DND-41 (cell line): ENCODE results near the gene DOCK3.

Source experiments
- EZH2 ChIP-seq: IDR thresholded peaks from 3 replicates; pipeline ENCODE4 v1.6.1; 2012; ENCODE audit warnings: borderline replicate concordance, low read depth, mild to moderate bottlenecking, moderate library complexity, low read length, inconsistent platforms; ENCODE audit not compliant: severe bottlenecking
- TF ChIP-seq, protein P1 (sequence below): IDR thresholded peaks from 2 replicates; pipeline ENCODE4 v1.5.1; 2012; ENCODE audit warnings: borderline replicate concordance, low read length, moderate library complexity, mild to moderate bottlenecking; ENCODE audit not compliant: poor library complexity, severe bottlenecking; ENCODE audit errors: extremely low read depth

DNA sequence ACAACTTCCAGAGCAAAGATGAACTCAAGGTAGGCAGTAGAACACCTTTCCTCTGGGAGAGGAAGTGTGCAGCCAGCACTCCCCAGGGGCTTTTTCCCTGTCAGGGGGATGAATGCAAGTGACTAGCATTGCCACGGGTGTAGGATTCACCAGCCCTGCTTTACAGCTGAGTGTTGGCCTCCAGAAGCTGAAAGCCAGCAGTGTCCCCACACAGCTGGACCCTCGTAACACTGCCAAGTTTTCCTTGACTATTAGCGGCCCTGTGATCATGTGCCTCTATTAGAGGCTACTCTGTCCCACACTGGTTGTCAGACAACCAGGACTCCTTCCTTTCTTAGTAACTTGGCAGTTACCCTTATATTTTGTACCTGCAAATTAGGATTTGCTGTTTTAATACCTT lies 605.4 kb downstream of the DOCK3 start:
- no peak for TF ChIP-seq EZH2
- TF ChIP-seq, protein P1, sequence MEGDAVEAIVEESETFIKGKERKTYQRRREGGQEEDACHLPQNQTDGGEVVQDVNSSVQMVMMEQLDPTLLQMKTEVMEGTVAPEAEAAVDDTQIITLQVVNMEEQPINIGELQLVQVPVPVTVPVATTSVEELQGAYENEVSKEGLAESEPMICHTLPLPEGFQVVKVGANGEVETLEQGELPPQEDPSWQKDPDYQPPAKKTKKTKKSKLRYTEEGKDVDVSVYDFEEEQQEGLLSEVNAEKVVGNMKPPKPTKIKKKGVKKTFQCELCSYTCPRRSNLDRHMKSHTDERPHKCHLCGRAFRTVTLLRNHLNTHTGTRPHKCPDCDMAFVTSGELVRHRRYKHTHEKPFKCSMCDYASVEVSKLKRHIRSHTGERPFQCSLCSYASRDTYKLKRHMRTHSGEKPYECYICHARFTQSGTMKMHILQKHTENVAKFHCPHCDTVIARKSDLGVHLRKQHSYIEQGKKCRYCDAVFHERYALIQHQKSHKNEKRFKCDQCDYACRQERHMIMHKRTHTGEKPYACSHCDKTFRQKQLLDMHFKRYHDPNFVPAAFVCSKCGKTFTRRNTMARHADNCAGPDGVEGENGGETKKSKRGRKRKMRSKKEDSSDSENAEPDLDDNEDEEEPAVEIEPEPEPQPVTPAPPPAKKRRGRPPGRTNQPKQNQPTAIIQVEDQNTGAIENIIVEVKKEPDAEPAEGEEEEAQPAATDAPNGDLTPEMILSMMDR = no peak
